K562 (cell line): Measurements from ENCODE around the gene ARMC12. TPM values are rescaled to one million over a fixed set of nuclear protein-coding genes. Genes with fewer than 3 reads are reported as not detected.

Source experiments
- ARID1B ChIP-seq: fragments of 450-650 bp; IDR thresholded peaks from 2 replicates; pipeline ENCODE4 v1.6.1; 2016; ENCODE audit warnings: antibody characterized with exemption, mild to moderate bottlenecking, inconsistent platforms
- ATF1 ChIP-seq, 2 experiments: fragments of 450-650 bp in 1 of 2; IDR thresholded peaks; 2 replicates each; pipeline ENCODE4 v1.6.1; 2016; ENCODE audit warnings: missing compliant biosample characterization in 1 of 2, missing genetic modification characterization in 1 of 2
- BACH1 ChIP-seq: fragments of 200-800 bp; sonication (Bioruptor generic); IDR thresholded peaks from 2 replicates; pipeline ENCODE4 v1.6.1; 2016; ENCODE audit warnings: missing genetic modification characterization, missing compliant biosample characterization
- CCNT2 ChIP-seq: IDR thresholded peaks from 2 replicates; pipeline ENCODE4 v1.6.1; 2011; ENCODE audit warnings: borderline replicate concordance, low read depth, mild to moderate bottlenecking, moderate library complexity, mixed read lengths, low read length; ENCODE audit not compliant: insufficient read length; ENCODE audit errors: extremely low read depth
- CEBPB ChIP-seq: fragments of 450-650 bp; IDR thresholded peaks from 2 replicates; pipeline ENCODE4 v1.6.1; 2016; ENCODE audit warnings: missing genetic modification characterization, missing compliant biosample characterization
- CSDE1 ChIP-seq, 2 experiments: fragments of 450-650 bp; IDR thresholded peaks; 2 replicates each; pipeline ENCODE4 v1.6.1; 2016; ENCODE audit warnings: mild to moderate bottlenecking in 1 of 2
- GTF3C2 ChIP-seq: IDR thresholded peaks from 3 replicates; pipeline ENCODE4 v1.6.1; 2011; ENCODE audit warnings: borderline replicate concordance, mild to moderate bottlenecking, moderate library complexity; ENCODE audit not compliant: insufficient read length; ENCODE audit errors: extremely low read depth
- HDAC3 ChIP-seq: fragments of 450-650 bp; IDR thresholded peaks from 2 replicates; pipeline ENCODE4 v1.6.1; 2018; ENCODE audit warnings: borderline replicate concordance, mild to moderate bottlenecking, moderate library complexity; ENCODE audit not compliant: partially characterized antibody
- MAFG ChIP-seq: fragments of 450-650 bp; conservative IDR thresholded peaks from 2 replicates; pipeline ENCODE4 v1.6.1; 2016; ENCODE audit warnings: missing genetic modification characterization, missing compliant biosample characterization
- POLR2H ChIP-seq: IDR thresholded peaks from 2 replicates; pipeline ENCODE4 v1.6.1; 2016; ENCODE audit warnings: missing genetic modification characterization, low read depth, mild to moderate bottlenecking, control low read depth, missing compliant biosample characterization, moderate library complexity
- SMARCE1 ChIP-seq: fragments of 450-650 bp; IDR thresholded peaks from 2 replicates; pipeline ENCODE4 v1.7.1; 2016; ENCODE audit warnings: mild to moderate bottlenecking
- TAF7 ChIP-seq: fragments of 450-650 bp; IDR thresholded peaks from 2 replicates; pipeline ENCODE4 v1.6.1; 2016; ENCODE audit warnings: missing genetic modification characterization, missing compliant biosample characterization
- TFAP4 ChIP-seq: sonication (generic); formaldehyde crosslinking; IDR thresholded peaks from 2 replicates; pipeline ENCODE4 v1.8.0; 2022; ENCODE audit warnings: missing genetic modification reagents, mild to moderate bottlenecking, moderate library complexity, borderline replicate concordance
- TOE1 ChIP-seq, 2 experiments: fragments of 450-650 bp in 1 of 2; sonication (generic) in 1 of 2; formaldehyde crosslinking in 1 of 2; IDR thresholded peaks; 2 replicates each; pipeline versions ENCODE4 v1.7.1 to v1.8.0; 2016 to 2022; ENCODE audit warnings: borderline replicate concordance in 2 of 2, mild to moderate bottlenecking in 2 of 2, antibody characterized with exemption in 1 of 2, inconsistent platforms in 1 of 2, low read depth in 1 of 2, missing genetic modification reagents in 1 of 2, moderate library complexity in 1 of 2
- TRIM24 ChIP-seq, 2 experiments: fragments of 450-650 bp; IDR thresholded peaks; 2 replicates each; pipeline ENCODE4 v1.6.1; 2016
- ZNF280B ChIP-seq: fragments of 250-450 bp; sonication (Bioruptor Pico); IDR thresholded peaks from 2 replicates; pipeline ENCODE4 v1.5.1; 2021; ENCODE audit warnings: mild to moderate bottlenecking
- ZNF431 ChIP-seq: sonication (generic); formaldehyde crosslinking; IDR thresholded peaks from 2 replicates; pipeline ENCODE4 v1.8.0; 2022; ENCODE audit warnings: mild to moderate bottlenecking, missing genetic modification reagents
- ZNF518B ChIP-seq: fragments of 250-450 bp; sonication (Bioruptor Pico); IDR thresholded peaks from 2 replicates; pipeline ENCODE4 v1.5.0; 2021; ENCODE audit warnings: mild to moderate bottlenecking, moderate library complexity
- polyA plus RNA-seq, 8 experiments: library from polyadenylated mRNA; depleted of rRNA in 4 of 8; stranded (reverse) in 5 of 8; unstranded in 3 of 8; fragments of >200 nt; fragmentation: Nextera tagmentation in 2 of 8; fragmentation: Illumina TruSeq in 1 of 8; extraction: Ambion mirVana in 2 of 8; extraction: Trizol in 1 of 8; gene quantifications; 2 replicates each; pipeline versions ENCODE4 v1.2.1 to v1.2.3, GENCODE V29; 2011 to 2014; ENCODE audit warnings: inconsistent platforms in 1 of 8, missing spikeins in 1 of 8
- total RNA-seq, 7 experiments: library from RNA; depleted of rRNA in 6 of 7; stranded (reverse); fragments of >200 nt in 6 of 7; fragmentation: Illumina TruSeq in 2 of 7; extraction: Trizol in 2 of 7; gene quantifications; 2 replicates each; pipeline versions ENCODE4 v1.2.1 to v1.2.3, GENCODE V29; 2011 to 2021; ENCODE audit warnings: low replicate concordance in 1 of 7

The ARMC12 gene
- total and polyA plus RNA-seq, 9 of the 15 experiments (the other 6 are each of a cell fraction or from before 2014, with no cell fraction given), result 0.09 to 0.58 (median 0.31) TPM; not detected in 3

- no peak for TF ChIP-seq ZNF518B (CRISPR knock-in tag)
- TF ChIP-seq TOE1 (IDR thresholded peaks at IDR 0.05; ENCODE audit: borderline replicate concordance), result no peak
- no peak for TF ChIP-seq TOE1 (CRISPR knock-in tag; IDR thresholded peaks at IDR 0.05; ENCODE audit: borderline replicate concordance, low read depth)
- peak in 1 of 2 experiments; percentile 31; a peak in 1 of 4 replicates for TF ChIP-seq TRIM24 (IDR thresholded peaks at IDR 0.05)
- no peak for TF ChIP-seq MAFG (tag)
- peak; percentile 45 for TF ChIP-seq HDAC3
- TF ChIP-seq ATF1 (CRISPR knock-in tag; IDR thresholded peaks at IDR 0.05), result no peak
- peak; percentile 30; the same call in 1 of the 2 replicates for TF ChIP-seq ATF1 (tag; IDR thresholded peaks at IDR 0.05)
- peak; percentile 72; the same call in 1 of the 2 replicates for TF ChIP-seq SMARCE1
- TF ChIP-seq CCNT2, result peak; percentile 46
- peak; percentile 57 for TF ChIP-seq ARID1B
- TF ChIP-seq POLR2H (tag), result peak; percentile 38; the same call in 1 of the 2 replicates
- no peak for TF ChIP-seq ZNF280B
- TF ChIP-seq ZNF431 (CRISPR knock-in tag), result no peak
- TF ChIP-seq TFAP4 (CRISPR knock-in tag), result no peak
- TF ChIP-seq BACH1 (tag), result peak; percentile 31; the same call in 1 of the 2 replicates
- TF ChIP-seq GTF3C2, result no peak
- no peak for TF ChIP-seq TAF7 (tag)
- no peak for TF ChIP-seq CSDE1 (IDR thresholded peaks at IDR 0.05)
- TF ChIP-seq CEBPB (tag), result peak; percentile 98
These were observed 30.4 kb upstream of the ARMC12 start (continued) for GRCh38 chr6:35706468-35706867.
